Lung microvascular endothelial cell (primary cell): ENCODE data around the gene HAGH. TPM values are rescaled to one million over a fixed set of nuclear protein-coding genes. Genes with fewer than 3 reads are reported as not detected.

ENCODE experiments used
- DNase-seq, 2 donors: peaks; one replicate each; pipeline versions ENCODE4 v3.0.0 to v3.0.0-alpha.2; 2010; ENCODE audit warnings: low read depth in 2 of 2
- total RNA-seq: library from RNA; depleted of rRNA; stranded (reverse); fragments of >200 nt; gene quantifications from 2 replicates; pipeline ENCODE4 v1.2.1, GENCODE V29; 2014

HAGH gene
- total RNA-seq, 1 donor from 2014 or later = 71.8 TPM

- no peak for DNase-seq
Observed at GRCh38 chr16:1775006-1775845, 51.4 kb downstream of the HAGH start.

GRCh38 chr16:1774448-1774780 is 52.2 kb downstream of the HAGH start:
- no peak for DNase-seq

- DNase-seq = peak; percentile 22 to 39
Observed at GRCh38 chr16:1773703-1774447, 52.8 kb downstream of the HAGH start.

- DNase-seq = peak; percentile 88 to 91
Observed at GRCh38 chr16:1772908-1773702, 53.5 kb downstream of the HAGH start, which contains the start of gene MRPS34. Gene MRPS34 (minus strand): TSS chr16:1773134. CDS start chr16:1773119, 15 bp downstream.

- peak; percentile 18 to 47 for DNase-seq
Observed at GRCh38 chr16:1772362-1772907, 54.2 kb downstream of the HAGH start, which contains the start of gene EME2. Gene EME2 (plus strand): TSS chr16:1772810. CDS start chr16:1773228, 418 bp downstream.

- DNase-seq = peak in 1 of 2 donors; percentile 13
Observed at GRCh38 chr16:1771864-1772361, 54.7 kb downstream of the HAGH start.

GRCh38 chr16:1771188-1771863 is 55.3 kb downstream of the HAGH start, which contains the start of gene NME3:
Gene NME3 (minus strand): TSS chr16:1771543. CDS start chr16:1771534, 9 bp downstream.
- peak; percentile 65 to 72 for DNase-seq

- DNase-seq = peak; percentile 66 to 68
Observed at GRCh38 chr16:1770328-1771187, 56.1 kb downstream of the HAGH start.

GRCh38 chr16:1769402-1770300 is 57.0 kb downstream of the HAGH start:
- no peak for DNase-seq

GRCh38 chr16:1768767-1769401 is 57.7 kb downstream of the HAGH start:
- DNase-seq = no peak

- DNase-seq = no peak
Observed at GRCh38 chr16:1768061-1768766, 58.4 kb downstream of the HAGH start.

- no peak for DNase-seq
Observed at GRCh38 chr16:1767116-1767994, 59.3 kb downstream of the HAGH start.

- no peak for DNase-seq
Observed at GRCh38 chr16:1766701-1767100, 59.9 kb downstream of the HAGH start.

GRCh38 chr16:1766231-1766630 is 60.4 kb downstream of the HAGH start:
- no peak for DNase-seq

GRCh38 chr16:1765826-1766225 is 60.8 kb downstream of the HAGH start:
- no peak for DNase-seq

- DNase-seq = no peak
Observed at GRCh38 chr16:1764971-1765370, 61.7 kb downstream of the HAGH start.
